ENCODE data around the gene TSC22D3.

DNA sequence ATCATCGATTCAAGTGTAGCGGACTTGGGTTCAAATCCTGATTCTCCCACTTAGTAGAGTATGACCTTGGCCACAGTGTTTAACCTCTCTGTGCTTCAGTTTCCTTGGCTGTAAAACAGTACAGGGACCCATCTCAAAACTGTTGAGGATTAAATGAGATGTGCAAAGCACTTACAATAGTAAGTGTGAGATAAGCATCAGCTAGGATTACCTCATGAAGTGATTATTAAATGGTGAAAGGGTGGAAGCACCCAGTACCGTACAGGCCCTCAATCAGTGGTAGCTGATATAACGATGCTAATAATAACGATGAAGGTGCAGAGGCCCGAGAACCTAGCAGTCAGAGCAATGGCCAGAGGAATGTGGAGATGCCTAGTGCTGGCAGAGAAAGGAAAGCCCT lies 102.2 kb downstream of the TSC22D3 start:
- TF ChIP-seq POLR2A (IDR thresholded peaks at IDR 0.05) (no peak), EP300 (IDR thresholded peaks at IDR 0.05) (no peak), POLR2AphosphoS5 (IDR thresholded peaks at IDR 0.05) (no peak)
- TF ChIP-seq, protein P1, sequence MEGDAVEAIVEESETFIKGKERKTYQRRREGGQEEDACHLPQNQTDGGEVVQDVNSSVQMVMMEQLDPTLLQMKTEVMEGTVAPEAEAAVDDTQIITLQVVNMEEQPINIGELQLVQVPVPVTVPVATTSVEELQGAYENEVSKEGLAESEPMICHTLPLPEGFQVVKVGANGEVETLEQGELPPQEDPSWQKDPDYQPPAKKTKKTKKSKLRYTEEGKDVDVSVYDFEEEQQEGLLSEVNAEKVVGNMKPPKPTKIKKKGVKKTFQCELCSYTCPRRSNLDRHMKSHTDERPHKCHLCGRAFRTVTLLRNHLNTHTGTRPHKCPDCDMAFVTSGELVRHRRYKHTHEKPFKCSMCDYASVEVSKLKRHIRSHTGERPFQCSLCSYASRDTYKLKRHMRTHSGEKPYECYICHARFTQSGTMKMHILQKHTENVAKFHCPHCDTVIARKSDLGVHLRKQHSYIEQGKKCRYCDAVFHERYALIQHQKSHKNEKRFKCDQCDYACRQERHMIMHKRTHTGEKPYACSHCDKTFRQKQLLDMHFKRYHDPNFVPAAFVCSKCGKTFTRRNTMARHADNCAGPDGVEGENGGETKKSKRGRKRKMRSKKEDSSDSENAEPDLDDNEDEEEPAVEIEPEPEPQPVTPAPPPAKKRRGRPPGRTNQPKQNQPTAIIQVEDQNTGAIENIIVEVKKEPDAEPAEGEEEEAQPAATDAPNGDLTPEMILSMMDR (IDR thresholded peaks at IDR 0.05): no peak

All from upper lobe of left lung (tissue), 4 donors.